Measurements from ENCODE around the gene MYO10.

Gene MYO10

DNA sequence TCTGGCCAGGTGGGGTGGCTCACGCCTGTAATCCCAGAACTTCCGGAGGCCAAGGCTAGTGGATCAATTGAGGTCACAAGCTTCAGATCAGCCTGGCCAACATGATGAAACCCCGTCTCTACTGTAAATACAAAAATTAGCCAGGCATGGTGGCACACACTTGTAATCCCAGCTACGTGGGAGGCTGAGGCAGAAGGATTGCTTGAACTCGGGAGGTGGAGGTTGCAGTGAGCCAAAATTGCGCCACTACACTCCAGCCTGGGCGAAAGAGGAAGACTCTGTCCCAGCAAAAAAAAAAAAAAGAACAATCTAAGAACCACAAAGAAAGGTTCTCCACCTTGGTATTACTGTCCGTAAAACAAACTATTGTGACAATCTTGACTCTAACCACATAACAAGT, 9.7 kb downstream of the MYO10 start:
- Histone ChIP-seq H3K27ac (ENCODE audit: extremely low read depth, low read depth, low read length) (no peak overlapping the region), H3K36me3 (ENCODE audit: control insufficient read depth in 2 of 2, insufficient read depth in 1 of 2, low read length in 2 of 2) (no peaks in the 10 kb centered on the region), H3K9me3 (ENCODE audit: control insufficient read depth, insufficient read depth, low read depth, low read length) (no peaks in the 10 kb centered on the region), H3K4me3 (ENCODE audit: low read depth, low read length) (no peak overlapping the region), H3K4me1 (ENCODE audit: control insufficient read depth, insufficient read depth, low read length) (peaks cover 11% of the 10 kb centered on the region)
- ChIA-PET POLR2A (no interaction called here), CTCF (interaction anchor here (0.5 to 2.0 kb wide), 3 partner anchors 60 to 264 kb away, joined by 3 to 6 read pairs (median 4); no protein-coding TSS in a partner anchor)
- no peak for TF ChIP-seq MYNN (tag by site-specific recombination; IDR thresholded peaks at IDR 0.05; ENCODE audit: borderline replicate concordance)
- TF ChIP-seq ZNF529 (tag by site-specific recombination; IDR thresholded peaks at IDR 0.05; ENCODE audit: insufficient replicate concordance) = no peak
- TF ChIP-seq ZNF394 (tag by site-specific recombination; IDR thresholded peaks at IDR 0.05; ENCODE audit: borderline replicate concordance) = no peak
- TF ChIP-seq, protein P1, sequence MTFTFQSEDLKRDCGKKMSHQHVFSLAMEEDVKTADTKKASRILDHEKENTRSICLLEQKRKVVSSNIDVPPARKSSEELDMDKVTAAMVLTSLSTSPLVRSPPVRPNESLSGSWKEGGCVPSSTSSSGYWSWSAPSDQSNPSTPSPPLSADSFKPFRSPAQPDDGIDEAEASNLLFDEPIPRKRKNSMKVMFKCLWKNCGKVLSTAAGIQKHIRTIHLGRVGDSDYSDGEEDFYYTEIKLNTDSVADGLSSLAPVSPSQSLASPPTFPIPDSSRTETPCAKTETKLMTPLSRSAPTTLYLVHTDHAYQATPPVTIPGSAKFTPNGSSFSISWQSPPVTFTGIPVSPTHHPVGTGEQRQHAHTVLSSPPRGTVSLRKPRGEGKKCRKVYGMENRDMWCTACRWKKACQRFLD (tag by site-specific recombination; IDR thresholded peaks at IDR 0.05) = no peak
- TF ChIP-seq, protein P2, sequence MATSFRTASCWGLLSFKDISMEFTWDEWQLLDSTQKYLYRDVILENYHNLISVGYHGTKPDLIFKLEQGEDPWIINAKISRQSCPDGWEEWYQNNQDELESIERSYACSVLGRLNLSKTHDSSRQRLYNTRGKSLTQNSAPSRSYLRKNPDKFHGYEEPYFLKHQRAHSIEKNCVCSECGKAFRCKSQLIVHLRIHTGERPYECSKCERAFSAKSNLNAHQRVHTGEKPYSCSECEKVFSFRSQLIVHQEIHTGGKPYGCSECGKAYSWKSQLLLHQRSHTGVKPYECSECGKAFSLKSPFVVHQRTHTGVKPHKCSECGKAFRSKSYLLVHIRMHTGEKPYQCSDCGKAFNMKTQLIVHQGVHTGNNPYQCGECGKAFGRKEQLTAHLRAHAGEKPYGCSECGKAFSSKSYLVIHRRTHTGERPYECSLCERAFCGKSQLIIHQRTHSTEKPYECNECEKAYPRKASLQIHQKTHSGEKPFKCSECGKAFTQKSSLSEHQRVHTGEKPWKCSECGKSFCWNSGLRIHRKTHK (tag by site-specific recombination; IDR thresholded peaks at IDR 0.05) = no peak
- TF ChIP-seq ZNF404 (tag by site-specific recombination; IDR thresholded peaks at IDR 0.05) = no peak
- TF ChIP-seq TRIM28 (IDR thresholded peaks at IDR 0.05; ENCODE audit: borderline replicate concordance, low read length) = no peak
- TF ChIP-seq ZNF707 (tag by site-specific recombination; IDR thresholded peaks at IDR 0.05) = no peak
- no peak for TF ChIP-seq ZNF561 (tag by site-specific recombination; IDR thresholded peaks at IDR 0.05; ENCODE audit: borderline replicate concordance)
- TF ChIP-seq, protein P3, sequence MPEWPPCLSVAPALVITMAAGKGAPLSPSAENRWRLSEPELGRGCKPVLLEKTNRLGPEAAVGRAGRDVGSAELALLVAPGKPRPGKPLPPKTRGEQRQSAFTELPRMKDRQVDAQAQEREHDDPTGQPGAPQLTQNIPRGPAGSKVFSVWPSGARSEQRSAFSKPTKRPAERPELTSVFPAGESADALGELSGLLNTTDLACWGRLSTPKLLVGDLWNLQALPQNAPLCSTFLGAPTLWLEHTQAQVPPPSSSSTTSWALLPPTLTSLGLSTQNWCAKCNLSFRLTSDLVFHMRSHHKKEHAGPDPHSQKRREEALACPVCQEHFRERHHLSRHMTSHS (tag by site-specific recombination; IDR thresholded peaks at IDR 0.05) = no peak
- TF ChIP-seq ZNF10 (tag by site-specific recombination; IDR thresholded peaks at IDR 0.05) = no peak
- no peak for TF ChIP-seq ZNF366 (tag by site-specific recombination; conservative IDR thresholded peaks at IDR 0.05)
- no peak for TF ChIP-seq SCRT2 (tag by site-specific recombination; IDR thresholded peaks at IDR 0.05)
- no peak for TF ChIP-seq ZNF514 (tag by site-specific recombination; IDR thresholded peaks at IDR 0.05)

DNA sequence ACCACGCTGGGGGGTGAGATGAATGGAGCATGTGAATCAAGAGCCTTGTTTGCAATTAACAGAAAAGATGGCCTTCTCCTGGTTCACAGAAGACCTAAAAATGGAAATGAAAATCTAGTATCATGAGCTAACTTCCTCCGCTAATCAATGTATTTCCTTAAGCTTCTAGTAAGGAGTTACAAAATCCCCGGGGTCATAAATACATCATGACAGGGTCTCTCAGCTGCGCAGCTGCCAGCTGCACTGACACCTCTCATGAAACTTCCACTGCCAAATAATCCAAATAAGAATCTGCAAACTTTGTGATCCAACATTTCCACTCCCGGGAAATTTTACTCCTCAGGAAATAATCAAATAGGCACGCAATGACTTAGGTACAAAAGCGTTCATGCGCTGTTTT, 11.9 kb downstream of the MYO10 start:
- no peak overlapping the region for H3K4me3 ChIP-seq (ENCODE audit: low read depth, low read length)
- H3K36me3 ChIP-seq (ENCODE audit: control insufficient read depth in 2 of 2, insufficient read depth in 1 of 2, low read length in 2 of 2) = no peaks in the 10 kb centered on the region; a peak in 1 of 3 replicates
- ChIA-PET POLR2A (no interaction called here), CTCF (interaction anchor here (0.6 to 0.7 kb wide), 2 partner anchors 266 to 314 kb away, joined by 3 read pairs; no protein-coding TSS in a partner anchor)
- peaks cover 5% of the 10 kb centered on the region for H3K4me1 ChIP-seq (ENCODE audit: control insufficient read depth, insufficient read depth, low read length)
- TF ChIP-seq ZNF10 (tag by site-specific recombination; IDR thresholded peaks at IDR 0.05) = no peak
- TF ChIP-seq ZNF292 (tag by site-specific recombination; IDR thresholded peaks at IDR 0.05; ENCODE audit: borderline replicate concordance, low read depth) = no peak
- TF ChIP-seq ZNF792 (tag by site-specific recombination; IDR thresholded peaks at IDR 0.05) = no peak
- no peak for TF ChIP-seq ZNF529 (tag by site-specific recombination; IDR thresholded peaks at IDR 0.05; ENCODE audit: insufficient replicate concordance)
- TF ChIP-seq, protein P4, sequence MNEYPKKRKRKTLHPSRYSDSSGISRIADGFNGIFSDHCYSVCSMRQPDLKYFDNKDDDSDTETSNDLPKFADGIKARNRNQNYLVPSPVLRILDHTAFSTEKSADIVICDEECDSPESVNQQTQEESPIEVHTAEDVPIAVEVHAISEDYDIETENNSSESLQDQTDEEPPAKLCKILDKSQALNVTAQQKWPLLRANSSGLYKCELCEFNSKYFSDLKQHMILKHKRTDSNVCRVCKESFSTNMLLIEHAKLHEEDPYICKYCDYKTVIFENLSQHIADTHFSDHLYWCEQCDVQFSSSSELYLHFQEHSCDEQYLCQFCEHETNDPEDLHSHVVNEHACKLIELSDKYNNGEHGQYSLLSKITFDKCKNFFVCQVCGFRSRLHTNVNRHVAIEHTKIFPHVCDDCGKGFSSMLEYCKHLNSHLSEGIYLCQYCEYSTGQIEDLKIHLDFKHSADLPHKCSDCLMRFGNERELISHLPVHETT (tag by site-specific recombination; IDR thresholded peaks at IDR 0.05) = no peak
- TF ChIP-seq ZNF394 (tag by site-specific recombination; IDR thresholded peaks at IDR 0.05; ENCODE audit: borderline replicate concordance) = no peak
- TF ChIP-seq ZNF202 (tag by site-specific recombination; IDR thresholded peaks at IDR 0.05; ENCODE audit: borderline replicate concordance) = no peak
- TF ChIP-seq ZNF274 (IDR thresholded peaks at IDR 0.05; ENCODE audit: low read length) = no peak
- no peak for TF ChIP-seq ZNF274 (tag by site-specific recombination; IDR thresholded peaks at IDR 0.05; ENCODE audit: borderline replicate concordance)
- TF ChIP-seq ZBTB8A (tag by site-specific recombination; IDR thresholded peaks at IDR 0.05) = no peak
- TF ChIP-seq ZEB2 (tag by site-specific recombination; IDR thresholded peaks at IDR 0.05) = no peak
- TF ChIP-seq GLIS1 (tag by site-specific recombination; IDR thresholded peaks at IDR 0.05) = no peak
- TF ChIP-seq ZNF624 (tag by site-specific recombination; IDR thresholded peaks at IDR 0.05) = no peak
- no peak for TF ChIP-seq ZNF416 (tag by site-specific recombination; IDR thresholded peaks at IDR 0.05)
- TF ChIP-seq ZNF830 (tag by site-specific recombination; IDR thresholded peaks at IDR 0.05; ENCODE audit: low read depth) = no peak
- no peak for TF ChIP-seq ZNF2 (tag by site-specific recombination; IDR thresholded peaks at IDR 0.05)
- no peak for TF ChIP-seq OSR2 (tag by site-specific recombination; IDR thresholded peaks at IDR 0.05)
- TF ChIP-seq IKZF3 (tag by site-specific recombination; IDR thresholded peaks at IDR 0.05) = no peak
- H3K9me3 ChIP-seq (ENCODE audit: control insufficient read depth, insufficient read depth, low read depth, low read length) = no peaks in the 10 kb centered on the region
- no peak overlapping the region for H3K27ac ChIP-seq (ENCODE audit: extremely low read depth, low read depth, low read length)
